Brain microvascular endothelial cell (primary cell): ENCODE measurements around the gene IL9R.
"Not testable (repeated sequence)": the region's sequence is repeated elsewhere in the genome, so short reads cannot be mapped to it uniquely, and the experiment has no call there.

Experiments used
- DNase-seq: peaks from one replicate; pipeline ENCODE4 v3.0.0-alpha.2; 2020
- H3K27ac ChIP-seq: fragments of 250-450 bp; sonication (Bioruptor Pico); 2 replicates; pipeline ENCODE4 v1.5.1; 2020; ENCODE audit warnings: mild to moderate bottlenecking, moderate library complexity
- H3K27me3 ChIP-seq: fragments of 250-450 bp; sonication (Bioruptor Pico); replicated peaks from 2 replicates; pipeline ENCODE4 v1.5.1; 2020; ENCODE audit warnings: mild to moderate bottlenecking
- H3K36me3 ChIP-seq: fragments of 250-450 bp; sonication (Bioruptor Pico); replicated peaks from 2 replicates; pipeline ENCODE4 v1.5.1; 2020; ENCODE audit warnings: mild to moderate bottlenecking
- H3K4me3 ChIP-seq: 2 replicates; pipeline ENCODE4 v1.5.1; 2011; ENCODE audit warnings: low read depth, mild to moderate bottlenecking, control low read depth, low read length, moderate library complexity
- in situ Hi-C: cut with HindIII; loops from 2 replicates; pipeline ENCODE4 v1.10.0; 2017; ENCODE audit warnings: low sequenced_read_pairs, low pct_ligation_motif_present
- TF ChIP-seq, protein P1 (sequence below): IDR thresholded peaks from 2 replicates; pipeline ENCODE4 v1.5.1; 2011; ENCODE audit warnings: low read depth, mild to moderate bottlenecking, moderate library complexity, low read length, control low read depth, inconsistent platforms; ENCODE audit errors: missing control alignments

IL9R gene

DNA sequence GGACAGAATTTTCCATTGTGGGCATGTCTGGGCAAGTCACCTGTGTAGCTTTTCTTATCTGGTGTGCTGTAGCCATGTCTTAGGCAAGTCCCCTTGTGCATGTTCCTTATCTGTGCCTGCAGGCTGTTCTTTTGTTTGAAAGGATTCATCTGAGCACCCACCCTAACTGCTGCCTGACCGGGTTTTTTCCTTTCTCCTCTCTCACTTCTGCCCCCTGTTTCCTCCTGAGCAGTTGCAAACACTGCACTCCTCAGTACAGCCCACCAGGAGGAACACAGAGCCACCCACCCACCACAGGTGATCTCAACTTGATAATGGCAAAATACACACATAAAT, 29.2 kb upstream of the IL9R start:
- DNase-seq = no peak
- no peak overlapping the region for H3K4me3 ChIP-seq
- H3K27me3 ChIP-seq = no peaks in the 10 kb centered on the region
- in situ Hi-C loops = no loop called here
- no peaks in the 10 kb centered on the region for H3K36me3 ChIP-seq
- TF ChIP-seq, protein P1, sequence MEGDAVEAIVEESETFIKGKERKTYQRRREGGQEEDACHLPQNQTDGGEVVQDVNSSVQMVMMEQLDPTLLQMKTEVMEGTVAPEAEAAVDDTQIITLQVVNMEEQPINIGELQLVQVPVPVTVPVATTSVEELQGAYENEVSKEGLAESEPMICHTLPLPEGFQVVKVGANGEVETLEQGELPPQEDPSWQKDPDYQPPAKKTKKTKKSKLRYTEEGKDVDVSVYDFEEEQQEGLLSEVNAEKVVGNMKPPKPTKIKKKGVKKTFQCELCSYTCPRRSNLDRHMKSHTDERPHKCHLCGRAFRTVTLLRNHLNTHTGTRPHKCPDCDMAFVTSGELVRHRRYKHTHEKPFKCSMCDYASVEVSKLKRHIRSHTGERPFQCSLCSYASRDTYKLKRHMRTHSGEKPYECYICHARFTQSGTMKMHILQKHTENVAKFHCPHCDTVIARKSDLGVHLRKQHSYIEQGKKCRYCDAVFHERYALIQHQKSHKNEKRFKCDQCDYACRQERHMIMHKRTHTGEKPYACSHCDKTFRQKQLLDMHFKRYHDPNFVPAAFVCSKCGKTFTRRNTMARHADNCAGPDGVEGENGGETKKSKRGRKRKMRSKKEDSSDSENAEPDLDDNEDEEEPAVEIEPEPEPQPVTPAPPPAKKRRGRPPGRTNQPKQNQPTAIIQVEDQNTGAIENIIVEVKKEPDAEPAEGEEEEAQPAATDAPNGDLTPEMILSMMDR = no peak
- no peak overlapping the region for H3K27ac ChIP-seq

DNA sequence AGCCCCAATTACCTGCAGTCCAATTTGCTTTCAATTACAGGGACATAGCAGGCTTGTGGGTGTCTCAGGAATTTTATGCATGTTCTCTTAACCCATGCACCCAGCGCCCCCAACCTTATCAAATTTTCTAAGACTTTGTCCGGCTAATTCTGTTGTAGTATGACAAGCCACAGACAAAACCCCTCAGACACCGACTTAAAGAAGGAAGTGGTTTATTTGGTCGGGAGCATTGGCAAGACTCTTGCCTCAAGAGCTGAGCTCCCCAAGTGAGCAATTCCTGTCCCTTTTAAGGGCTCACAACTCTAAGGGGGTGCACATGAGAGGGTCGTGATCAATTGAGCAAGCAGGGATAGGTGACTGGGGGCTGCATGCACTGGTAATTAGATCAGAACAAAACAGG, 28.7 kb upstream of the IL9R start:
- TF ChIP-seq, protein P1 = no peak
- no peak for DNase-seq
- Histone ChIP-seq H3K4me3 (no peak overlapping the region), H3K27me3 (no peaks in the 10 kb centered on the region), H3K36me3 (no peaks in the 10 kb centered on the region), H3K27ac (no peak overlapping the region)
- in situ Hi-C loops = no loop called here

DNA sequence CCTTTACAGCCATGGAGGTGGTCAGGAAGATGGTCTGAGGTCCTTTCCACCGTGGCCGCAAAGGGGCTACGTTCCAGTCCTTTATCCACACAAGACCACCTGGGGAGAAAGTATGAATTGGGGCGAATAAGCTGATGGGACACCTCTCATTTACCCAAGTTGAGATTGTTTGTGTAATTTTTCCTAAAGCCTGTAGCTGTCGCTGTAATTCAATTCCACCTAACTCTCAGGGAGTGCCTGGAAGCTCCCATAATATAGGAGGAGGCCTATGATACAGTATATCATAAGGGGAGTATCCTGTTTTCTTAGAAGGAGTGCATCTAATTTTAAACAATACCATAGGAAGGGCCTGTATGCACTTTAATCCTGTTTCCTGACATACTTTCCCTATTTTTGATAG, 25.8 kb upstream of the IL9R start:
- H3K27ac ChIP-seq, DNase-seq, in situ Hi-C loops, H3K36me3 ChIP-seq, H3K27me3 ChIP-seq, H3K4me3 ChIP-seq: not testable (repeated sequence)

DNA sequence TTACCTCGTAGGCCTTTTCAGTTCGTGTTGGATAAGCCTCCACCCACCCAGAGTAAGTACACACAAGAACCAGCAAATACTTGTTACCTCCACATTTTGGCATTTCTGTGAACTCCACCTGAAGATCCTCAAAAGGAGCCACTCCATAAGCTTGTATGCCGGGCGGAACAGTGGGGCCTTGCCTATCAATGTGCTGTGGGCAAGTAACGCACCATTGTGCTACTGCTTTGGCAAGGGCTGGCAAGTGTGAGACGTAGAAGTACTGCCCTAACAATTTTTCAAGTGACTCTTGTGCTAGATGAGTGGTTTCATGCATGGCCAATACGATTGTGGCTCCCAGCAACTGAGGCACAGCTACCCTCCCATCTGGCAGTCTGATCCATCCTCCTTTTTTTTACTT, 25.3 kb upstream of the IL9R start:
- H3K27me3 ChIP-seq, in situ Hi-C loops, H3K27ac ChIP-seq, H3K36me3 ChIP-seq, DNase-seq, H3K4me3 ChIP-seq: not testable (repeated sequence)

DNA sequence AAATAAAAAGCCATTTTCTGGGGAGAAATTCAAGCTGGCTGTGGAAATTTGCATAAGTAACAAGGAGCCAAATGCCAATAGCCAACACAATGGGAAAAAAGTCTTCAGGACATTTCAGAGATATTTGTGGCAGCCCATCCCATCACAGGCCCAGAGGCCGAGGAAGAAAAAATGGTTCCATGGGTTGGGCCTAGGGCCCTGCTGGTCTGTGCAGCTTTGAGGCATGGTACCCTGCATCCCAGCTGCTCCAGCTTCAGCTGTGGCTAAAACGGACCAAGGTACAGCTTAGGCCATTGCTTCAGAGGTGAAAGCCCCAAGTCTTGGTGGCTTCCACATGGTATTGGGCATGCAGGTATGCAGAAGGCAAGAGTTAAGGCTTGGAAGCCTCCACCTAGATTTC, 14.2 kb upstream of the IL9R start:
- in situ Hi-C loops = no loop called here
- TF ChIP-seq, protein P1 = no peak
- H3K27ac ChIP-seq = no peak overlapping the region
- no peak overlapping the region for H3K4me3 ChIP-seq
- H3K36me3 ChIP-seq = no peaks in the 10 kb centered on the region
- no peak for DNase-seq
- no peaks in the 10 kb centered on the region for H3K27me3 ChIP-seq

DNA sequence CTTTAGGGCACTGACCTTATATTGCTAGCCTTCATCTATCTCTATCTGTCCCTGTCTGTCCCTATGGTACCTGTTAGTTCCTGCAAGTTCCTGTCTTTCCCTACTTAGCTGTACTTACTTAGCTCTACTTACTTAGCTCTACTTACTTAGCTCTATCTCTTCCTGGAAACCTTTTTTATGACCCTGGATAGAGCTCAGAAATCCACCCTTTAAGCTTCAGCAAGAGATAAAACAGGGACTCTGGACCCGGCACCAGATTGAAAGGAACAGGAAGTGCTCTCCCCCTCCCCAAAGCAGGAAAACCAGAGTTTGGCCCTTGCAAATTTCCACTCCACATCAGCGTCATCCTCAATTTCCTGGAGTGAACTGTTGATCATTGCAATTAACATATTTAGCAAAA, 12.3 kb upstream of the IL9R start:
- no peak for DNase-seq
- TF ChIP-seq, protein P1 = no peak
- Histone ChIP-seq H3K27me3 (no peaks in the 10 kb centered on the region), H3K36me3 (no peaks in the 10 kb centered on the region), H3K4me3 (no peak overlapping the region), H3K27ac (no peak overlapping the region)
- in situ Hi-C loops = no loop called here

DNA sequence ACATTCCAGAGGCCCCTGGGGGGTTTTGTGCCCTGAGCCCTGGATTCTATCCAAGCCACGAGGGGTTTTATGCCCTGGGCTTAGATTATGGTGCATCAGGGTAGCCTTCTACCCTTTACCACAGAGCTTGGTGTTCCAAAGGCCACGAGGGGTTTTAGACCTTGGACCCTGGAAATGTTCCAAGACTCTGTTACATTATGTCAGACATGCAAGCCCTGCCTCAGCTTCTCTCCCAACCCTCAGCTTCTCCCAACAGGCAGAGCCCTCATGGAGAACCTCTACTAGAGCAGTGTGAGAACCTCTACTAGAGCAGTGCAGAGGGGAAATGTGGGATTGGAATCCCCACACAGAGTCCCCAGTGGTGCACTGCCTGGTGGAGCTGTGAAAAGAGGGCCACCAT, 10.5 kb upstream of the IL9R start:
- H3K4me3 ChIP-seq, in situ Hi-C loops, H3K27ac ChIP-seq, H3K36me3 ChIP-seq, H3K27me3 ChIP-seq, DNase-seq: not testable (repeated sequence)
